H1 (cell line): ENCODE measurements around the gene KCNH1. TPM values are rescaled to one million over a fixed set of nuclear protein-coding genes. Genes with fewer than 3 reads are reported as not detected.

Source experiments
- MAX ChIP-seq: IDR thresholded peaks from 2 replicates; pipeline ENCODE4 v1.6.1; 2012; ENCODE audit warnings: inconsistent platforms
- POLR2AphosphoS5 ChIP-seq: IDR thresholded peaks from 2 replicates; pipeline ENCODE4 v1.6.1; 2011; ENCODE audit warnings: low read depth, low read length
- RBBP5 ChIP-seq: IDR thresholded peaks from 2 replicates; pipeline ENCODE4 v1.7.1; 2012; ENCODE audit warnings: low read depth, mild to moderate bottlenecking, inconsistent platforms, low read length, moderate library complexity, borderline replicate concordance
- RXRA ChIP-seq: IDR thresholded peaks from 2 replicates; pipeline ENCODE4 v1.6.1; 2011; ENCODE audit warnings: low read depth, mild to moderate bottlenecking, low read length, moderate library complexity; ENCODE audit not compliant: insufficient read depth
- SRF ChIP-seq: IDR thresholded peaks from 2 replicates; pipeline ENCODE4 v1.6.1; 2011; ENCODE audit warnings: mild to moderate bottlenecking, low read depth, low read length, moderate library complexity
- polyA plus RNA-seq, 7 experiments: library from polyadenylated mRNA; depleted of rRNA in 3 of 7; stranded (reverse) in 5 of 7; unstranded in 2 of 7; fragments of >200 nt in 5 of 7; fragments of 200-250 nt in 2 of 7; gene quantifications; 1 replicate in 5 of 7; 2 replicates in 1 of 7; 4 replicates in 1 of 7; pipeline versions ENCODE4 v1.2.1 to v1.2.3, GENCODE V29; 2011 to 2013; ENCODE audit warnings: missing spikeins in 2 of 7, mixed read lengths in 2 of 7
- total RNA-seq: library from RNA; stranded (reverse); fragmentation: NEBNext Ultra II Directional; extraction: Animal tissue kit (Norgen Biotek cat#: 25700); gene quantifications from 2 replicates; pipeline ENCODE4 v1.2.1, GENCODE V29; 2021

KCNH1 gene
- total and polyA plus RNA-seq, 2 of the 8 experiments (the other 6 are each of a cell fraction or from before 2014, with no cell fraction given) = 0.27 to 0.34 TPM

- TF ChIP-seq MAX = no peak
- TF ChIP-seq SRF = no peak
- no peak for TF ChIP-seq RXRA
- no peak for TF ChIP-seq RBBP5
- no peak for TF ChIP-seq POLR2AphosphoS5
Measured at GRCh38 chr1:210633636-210634035, 500.3 kb downstream of the KCNH1 start (continued).
